RPMI8226 (cell line): ENCODE data around the gene OPHN1.
"Not testable (repeated sequence)": the region's sequence is repeated elsewhere in the genome, so short reads cannot be mapped to it uniquely, and the experiment has no call there.

Experiments used
- DNase-seq: peaks from one replicate; pipeline ENCODE4 v3.0.0-alpha.2; 2015

Gene OPHN1

GRCh38 chrX:68354879-68355628 is 78.2 kb downstream of the OPHN1 start:
- no peak for DNase-seq

GRCh38 chrX:68345025-68345424 is 88.3 kb downstream of the OPHN1 start:
- no peak for DNase-seq

DNA sequence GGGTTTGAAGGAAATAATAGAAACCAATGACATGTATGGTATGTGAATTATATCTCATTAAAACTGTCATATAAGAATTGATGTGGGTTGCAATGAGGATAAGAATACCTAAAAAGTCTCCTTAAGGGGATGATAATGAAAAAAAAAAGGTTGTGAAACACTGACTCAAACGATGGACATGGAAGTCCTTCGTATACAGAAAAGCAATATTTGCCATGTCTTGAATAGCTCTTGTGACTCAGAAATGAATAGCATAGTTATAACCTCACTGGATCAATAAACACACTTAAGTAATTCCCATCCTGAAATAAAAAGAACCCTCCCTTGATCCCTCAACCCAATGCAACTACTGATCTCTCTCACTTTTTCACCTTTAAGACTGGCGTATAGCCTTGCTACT is 89.7 kb downstream of the OPHN1 start:
- no peak for DNase-seq

DNA sequence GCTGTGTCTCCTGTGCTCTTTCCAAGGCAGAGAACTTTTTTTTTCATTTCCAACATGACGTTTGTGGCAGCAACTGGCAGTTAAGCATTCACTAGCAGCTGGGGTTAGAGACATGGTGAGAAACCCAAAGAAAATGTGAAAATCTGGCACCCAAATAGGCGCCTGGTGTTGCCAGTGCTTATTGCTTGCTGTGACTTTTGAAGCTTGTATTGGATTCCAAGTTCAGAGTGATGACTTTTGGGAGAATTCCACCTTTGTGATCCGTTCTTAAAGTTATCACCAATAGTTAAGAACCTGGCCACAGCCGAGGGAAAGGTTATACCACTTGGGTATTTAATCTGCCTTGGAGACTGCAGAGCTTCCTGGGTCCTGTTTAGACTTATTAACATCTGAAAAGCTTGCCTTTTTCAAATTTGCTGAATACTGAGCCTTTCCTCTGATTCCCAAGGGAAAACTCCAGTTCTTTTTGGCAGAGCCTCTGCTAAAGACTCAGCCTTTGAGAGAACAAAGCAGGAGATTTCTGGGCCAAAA is 101.0 kb downstream of the OPHN1 start:
- no peak for DNase-seq

DNA sequence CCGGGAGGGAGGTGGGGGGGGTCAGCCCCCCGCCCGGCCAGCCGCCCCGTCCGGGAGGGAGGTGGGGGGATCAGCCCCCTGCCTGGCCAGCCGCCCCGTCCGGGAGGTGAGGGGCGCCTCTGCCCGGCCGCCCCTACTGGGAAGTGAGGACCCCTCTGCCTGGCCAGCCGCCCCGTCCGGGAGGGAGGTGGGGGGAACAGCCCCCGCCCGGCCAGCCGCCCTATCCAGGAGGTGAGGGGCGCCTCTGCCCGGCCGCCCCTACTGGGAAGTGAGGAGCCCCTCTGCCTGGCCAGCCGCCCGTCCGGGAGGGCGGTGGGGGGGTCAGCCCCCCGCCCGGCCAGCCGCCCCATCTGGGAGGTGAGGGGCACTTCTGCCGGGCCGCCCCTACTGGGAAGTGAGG is 106.5 kb downstream of the OPHN1 start:
- not testable (repeated sequence) for DNase-seq

DNA sequence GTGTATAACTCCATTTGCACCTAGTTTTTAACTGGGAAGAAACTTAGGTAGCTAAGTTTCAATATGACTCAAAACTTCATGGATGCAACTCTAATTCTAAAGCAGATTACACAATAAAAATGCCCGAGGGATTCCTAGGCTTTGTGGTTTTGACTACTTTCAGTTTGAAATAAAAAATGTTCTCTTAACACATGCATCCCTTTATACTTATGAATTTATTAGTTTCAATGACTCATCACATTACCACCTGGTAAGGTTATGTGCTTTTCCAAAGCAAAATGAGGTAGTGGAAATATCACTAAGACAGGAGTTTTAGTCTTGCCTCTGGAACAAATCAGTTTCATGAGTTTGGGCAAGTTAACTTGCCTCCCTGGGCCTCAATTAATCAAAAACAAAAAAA is 125.5 kb downstream of the OPHN1 start:
- no peak for DNase-seq

DNA sequence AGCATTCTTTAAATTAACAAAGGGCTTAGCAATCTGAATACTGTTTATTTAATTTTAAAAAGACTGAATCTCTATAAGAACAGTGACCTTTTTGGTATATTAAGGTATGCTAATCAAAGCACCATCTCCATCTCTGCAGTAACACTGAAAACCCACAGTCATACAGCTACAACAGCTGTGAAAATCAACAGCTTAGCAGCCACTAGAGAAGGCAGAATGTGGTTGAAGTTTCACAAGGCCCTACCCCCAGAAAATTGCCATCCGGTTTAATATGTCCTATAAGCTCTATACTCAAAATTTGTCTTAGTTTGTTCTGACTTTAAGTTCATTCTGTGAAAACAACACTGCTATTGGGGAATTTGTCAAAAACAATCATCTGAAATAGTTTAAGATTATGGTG is 128.7 kb downstream of the OPHN1 start:
- no peak for DNase-seq

DNA sequence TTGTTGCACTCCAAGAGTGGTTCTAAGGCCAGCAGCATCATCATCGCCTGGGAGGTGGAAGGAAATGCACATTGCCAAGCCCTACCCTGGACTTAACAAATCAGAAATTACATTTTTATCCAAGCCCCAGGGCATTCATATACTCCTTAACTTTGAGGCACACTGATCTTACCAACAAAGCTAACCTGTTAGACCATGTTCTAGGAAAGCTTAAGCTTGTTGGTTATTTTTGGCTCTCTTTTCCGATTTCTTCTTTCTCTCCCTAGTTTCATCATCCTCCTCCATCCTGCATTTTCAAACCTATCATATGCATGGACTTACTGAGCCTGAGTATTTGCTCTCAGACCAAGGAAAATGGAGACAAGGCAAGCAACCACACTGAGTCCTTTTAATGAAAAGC is 133.4 kb downstream of the OPHN1 start:
- DNase-seq, result no peak

DNA sequence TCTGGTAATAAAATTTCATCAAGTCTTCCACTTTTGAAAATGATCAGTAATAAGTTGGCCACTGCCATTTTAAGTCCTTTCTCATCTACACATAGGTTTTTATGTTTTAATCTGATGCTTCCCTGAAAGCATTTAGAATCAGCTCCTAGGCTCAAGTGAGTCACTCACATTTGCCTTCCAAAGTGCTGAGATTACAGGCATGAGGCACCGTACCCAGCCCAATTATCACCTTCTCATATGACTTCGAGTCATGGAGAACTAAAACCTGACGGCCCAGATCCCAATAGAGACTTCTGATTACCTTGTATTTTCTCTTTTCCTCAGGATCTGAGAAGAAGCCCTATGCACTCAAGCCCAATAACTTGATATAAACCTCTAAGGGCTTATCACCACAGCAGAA is 140.8 kb downstream of the OPHN1 start:
- no peak for DNase-seq

- DNase-seq, result no peak
Observed at GRCh38 chrX:68288127-68288526, 145.2 kb downstream of the OPHN1 start.

DNA sequence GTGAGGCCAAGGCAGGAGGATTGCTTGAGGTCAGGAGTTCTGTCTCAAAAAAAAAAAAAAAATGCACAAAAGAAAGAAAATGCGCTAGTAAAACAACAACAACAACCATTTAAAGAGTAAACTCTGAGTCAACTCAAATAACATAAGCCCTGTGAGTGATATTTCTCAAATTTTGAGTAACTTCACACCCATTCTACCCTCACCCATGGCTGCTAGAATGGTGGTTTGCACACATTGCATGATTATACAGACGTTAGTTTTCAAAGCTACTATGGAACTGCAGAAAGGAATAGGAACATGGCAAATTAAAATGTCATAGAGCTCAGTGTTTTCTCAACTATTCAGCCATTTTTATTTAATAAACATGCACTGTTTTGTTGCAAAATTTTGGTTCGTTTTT is 145.9 kb downstream of the OPHN1 start:
- DNase-seq, result no peak

- no peak for DNase-seq
Observed at GRCh38 chrX:68286980-68287379, 146.3 kb downstream of the OPHN1 start.

- DNase-seq, result no peak
Observed at GRCh38 chrX:68286076-68286475, 147.2 kb downstream of the OPHN1 start.

- DNase-seq, result no peak
Observed at GRCh38 chrX:68284281-68284904, 148.9 kb downstream of the OPHN1 start.

- DNase-seq, result no peak
Observed at GRCh38 chrX:68273887-68274286, 159.4 kb downstream of the OPHN1 start.

DNA sequence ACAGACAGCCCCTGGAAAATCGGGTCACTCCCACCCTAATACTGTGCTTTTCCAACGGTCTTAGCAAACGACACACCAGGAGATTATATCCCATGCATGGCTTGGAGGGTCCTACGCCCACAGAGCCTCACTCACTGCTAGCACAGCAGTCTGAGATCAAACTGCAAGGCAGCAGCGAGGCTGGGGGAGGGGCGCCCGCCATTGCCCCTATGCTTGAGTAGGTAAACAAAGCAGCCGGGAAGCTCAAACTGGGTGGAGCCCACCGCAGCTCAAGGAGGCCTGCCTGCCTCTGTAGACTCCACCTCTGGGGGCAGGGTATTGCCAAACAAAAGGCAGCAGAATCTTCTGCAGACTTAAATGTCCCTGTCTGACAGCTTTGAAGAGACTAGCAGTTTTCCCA is 168.5 kb downstream of the OPHN1 start:
- not testable (repeated sequence) for DNase-seq

DNA sequence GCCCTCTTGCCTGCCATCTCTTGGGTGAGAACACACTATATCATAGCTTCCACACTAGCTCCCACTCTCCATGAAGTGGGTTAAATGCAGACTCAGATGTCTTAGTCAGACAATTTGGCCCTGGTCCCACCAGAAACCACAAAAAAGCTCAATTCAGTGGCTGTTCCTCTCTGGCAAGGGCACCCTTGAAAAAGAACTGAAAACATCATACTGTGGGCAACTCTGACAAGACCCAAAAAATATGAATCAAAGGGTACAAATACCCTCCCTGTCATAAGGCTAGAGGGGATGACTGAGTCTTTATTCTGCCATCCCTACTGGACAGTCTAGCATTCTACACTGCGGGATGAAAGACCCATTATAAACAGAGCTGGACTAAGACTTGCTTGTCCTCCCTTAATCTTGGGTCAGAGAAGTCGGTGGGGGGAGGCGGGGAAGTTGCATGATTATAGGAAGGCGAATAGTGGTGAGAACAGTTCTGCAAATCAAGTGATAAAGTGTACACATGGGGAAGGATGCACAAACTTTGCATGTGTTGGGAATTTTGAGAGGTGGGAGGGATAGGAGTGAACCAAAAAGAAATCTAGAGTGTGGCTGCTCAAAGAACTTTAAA is 172.1 kb downstream of the OPHN1 start:
- DNase-seq, result peak; percentile 5

GRCh38 chrX:68256990-68257389 is 176.3 kb downstream of the OPHN1 start:
- DNase-seq, result no peak

- DNase-seq, result no peak
Observed at GRCh38 chrX:68254738-68255645, 178.3 kb downstream of the OPHN1 start.

GRCh38 chrX:68252664-68253063 is 180.6 kb downstream of the OPHN1 start:
- DNase-seq, result no peak

GRCh38 chrX:68249903-68250302 is 183.4 kb downstream of the OPHN1 start:
- no peak for DNase-seq

DNA sequence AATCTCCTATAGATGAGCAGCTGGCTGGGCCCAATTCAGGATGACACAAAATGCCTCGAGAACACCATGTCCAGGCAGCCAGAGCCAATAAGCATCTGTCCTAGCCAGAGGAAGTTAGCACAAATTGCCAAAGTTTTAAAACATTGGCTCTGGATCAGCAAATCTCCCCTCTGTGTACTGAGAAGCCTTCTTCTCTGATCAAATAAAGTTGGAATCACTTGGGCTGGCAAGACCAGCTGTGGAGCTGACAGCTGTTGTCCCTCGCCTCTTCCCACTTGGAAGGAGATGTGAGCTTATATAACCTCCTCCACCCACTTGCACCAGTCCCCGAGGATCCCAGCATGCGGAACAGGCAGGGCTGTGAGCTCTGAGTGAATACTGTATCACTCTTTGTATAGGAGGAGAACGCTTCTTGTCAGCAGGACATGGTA is 183.9 kb downstream of the OPHN1 start:
- no peak for DNase-seq

- DNase-seq, result peak; percentile 13
Observed at GRCh38 chrX:68238568-68238967, 194.7 kb downstream of the OPHN1 start.
